ENCODE measurements around the gene SPRED2.

GRCh38 chr2:65319674-65320041 lies 112.7 kb downstream of the SPRED2 start:
- TF ChIP-seq CTCF (IDR thresholded peaks at IDR 0.05; ENCODE audit: low read depth, low read length, missing input control) (no peak), RAD21 (IDR thresholded peaks at IDR 0.05) (no peak)
